GM08714 (cell line): ENCODE results near the gene PEX14.

Experiments
- H3K4me3 ChIP-seq: fragments of 200-500 bp; sonication (Bioruptor generic); 2 replicates; pipeline ENCODE4 v1.5.1; 2014; ENCODE audit warnings: mild to moderate bottlenecking, low read length, inconsistent platforms
- ZNF274 ChIP-seq: IDR thresholded peaks from 2 replicates; pipeline ENCODE4 v1.6.1; 2012; ENCODE audit warnings: mild to moderate bottlenecking, low read depth, low read length

Gene PEX14

DNA sequence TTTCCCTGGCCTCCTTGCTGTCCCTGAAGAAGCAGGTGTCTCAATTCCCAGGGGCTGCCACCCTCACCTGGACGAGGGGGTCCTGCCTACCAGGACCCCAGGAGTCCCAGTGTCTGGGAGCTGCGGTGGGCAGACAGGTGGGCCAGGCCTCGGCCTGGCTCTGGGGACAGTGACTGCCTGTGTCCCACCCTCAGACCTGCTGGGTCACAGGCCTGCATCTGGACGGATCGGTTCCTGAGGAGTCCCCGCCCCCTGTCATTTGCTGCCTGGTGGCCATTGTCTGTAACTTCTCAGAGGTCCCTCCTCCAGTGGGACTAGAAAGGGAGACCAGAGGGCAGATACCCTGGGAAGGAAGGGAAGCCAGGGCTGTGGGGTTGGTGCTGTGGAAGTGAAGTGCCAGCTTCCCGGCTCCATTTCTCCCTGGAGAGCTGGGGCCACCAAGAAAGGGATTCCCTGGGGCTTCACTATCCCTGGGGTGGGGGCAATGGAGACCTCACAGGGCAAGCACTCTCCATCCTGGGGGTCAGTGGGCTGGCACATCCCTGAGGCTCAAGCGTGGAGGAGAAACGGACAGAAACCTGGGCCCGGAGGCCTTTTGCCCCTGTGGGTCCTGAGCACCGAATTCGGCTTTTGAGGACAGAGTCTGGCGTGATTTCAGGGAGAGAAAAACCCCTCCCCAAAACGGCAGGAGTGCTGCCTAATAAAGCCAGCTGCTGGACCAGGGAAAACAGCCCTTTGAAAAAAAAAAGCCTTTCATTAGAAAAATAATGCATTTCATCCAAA is 157.3 kb downstream of the PEX14 start:
- TF ChIP-seq ZNF274: no peak
- no peak overlapping the region for H3K4me3 ChIP-seq

- no peak overlapping the region for H3K4me3 ChIP-seq
- no peak for TF ChIP-seq ZNF274
Measured at GRCh38 chr1:10632691-10633090, 157.9 kb downstream of the PEX14 start.

DNA sequence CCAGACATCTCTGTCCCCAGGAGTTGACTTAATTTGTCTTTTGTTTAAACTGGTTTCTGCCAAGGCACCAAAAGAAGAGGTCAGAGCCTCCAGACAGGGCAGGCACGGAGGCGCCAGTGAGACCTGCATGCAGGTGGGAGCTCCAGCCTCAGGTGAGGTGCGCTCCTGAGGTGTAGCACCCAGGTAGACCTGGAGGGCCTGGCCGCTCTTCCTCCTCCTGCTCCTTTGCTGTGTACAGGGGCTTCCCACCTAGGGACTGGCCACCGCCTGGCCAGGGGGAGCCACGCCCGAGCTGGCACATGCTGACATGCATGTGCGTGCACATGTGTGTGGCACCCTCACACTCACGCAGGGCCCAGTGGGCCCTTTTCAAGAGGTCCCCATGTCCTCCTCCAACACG is 158.7 kb downstream of the PEX14 start:
- TF ChIP-seq ZNF274: no peak
- H3K4me3 ChIP-seq: no peak overlapping the region

DNA sequence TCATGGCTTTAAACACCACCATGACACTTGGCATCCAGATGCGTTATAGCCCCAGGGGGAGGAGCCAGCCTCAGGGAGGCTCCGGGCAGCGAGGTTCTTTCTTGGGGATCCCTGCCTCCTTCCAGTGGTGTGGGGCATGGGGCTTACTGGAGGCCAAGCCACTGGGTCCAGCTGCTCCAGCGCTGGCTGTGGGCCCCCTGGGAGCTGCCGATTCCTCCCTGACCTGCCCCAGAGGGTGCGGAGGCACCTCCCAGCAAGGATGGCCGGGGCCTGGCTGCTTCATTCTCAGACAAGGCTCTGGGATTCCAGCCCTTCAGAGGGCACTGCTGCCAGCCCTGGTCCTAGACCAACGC is 159.3 kb downstream of the PEX14 start:
- TF ChIP-seq ZNF274: no peak
- no peak overlapping the region for H3K4me3 ChIP-seq

DNA sequence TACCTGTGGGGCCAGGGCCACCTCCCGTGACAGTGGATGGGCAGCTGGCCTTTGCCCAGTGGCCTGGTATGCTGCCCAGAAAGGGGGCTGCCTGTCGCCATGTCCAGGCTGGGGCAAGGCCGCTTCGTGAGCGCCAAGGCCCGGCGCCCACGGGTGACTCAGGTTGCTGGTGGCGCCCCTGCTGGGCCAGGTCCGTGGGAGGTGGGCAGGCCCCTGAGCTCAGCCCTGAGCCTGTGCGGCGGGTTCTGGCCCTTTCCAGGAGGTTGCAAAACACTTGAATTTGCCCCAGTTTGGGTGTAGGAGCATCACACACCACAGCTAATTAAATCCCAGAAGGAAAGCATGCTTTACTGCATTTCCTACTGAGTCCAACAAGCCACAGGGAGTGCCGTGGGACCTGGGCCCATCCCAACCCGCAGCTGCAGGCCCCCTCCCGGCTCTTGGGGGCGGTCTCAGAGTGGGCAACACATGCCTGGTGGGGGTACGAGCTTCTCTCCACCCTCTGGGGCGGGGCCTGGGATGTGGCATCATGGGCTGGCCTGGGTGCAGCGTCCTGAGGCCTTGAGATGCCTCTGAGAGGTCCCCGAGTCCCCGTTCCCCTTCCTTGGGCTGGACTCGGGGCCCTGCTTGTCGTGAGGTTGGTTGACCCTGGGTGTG is 159.8 kb downstream of the PEX14 start:
- no peak overlapping the region for H3K4me3 ChIP-seq
- no peak for TF ChIP-seq ZNF274

GRCh38 chr1:10635085-10635896 is 160.5 kb downstream of the PEX14 start:
- H3K4me3 ChIP-seq: no peak overlapping the region
- no peak for TF ChIP-seq ZNF274

GRCh38 chr1:10635992-10636391 is 161.2 kb downstream of the PEX14 start:
- TF ChIP-seq ZNF274: no peak
- H3K4me3 ChIP-seq: no peak overlapping the region

DNA sequence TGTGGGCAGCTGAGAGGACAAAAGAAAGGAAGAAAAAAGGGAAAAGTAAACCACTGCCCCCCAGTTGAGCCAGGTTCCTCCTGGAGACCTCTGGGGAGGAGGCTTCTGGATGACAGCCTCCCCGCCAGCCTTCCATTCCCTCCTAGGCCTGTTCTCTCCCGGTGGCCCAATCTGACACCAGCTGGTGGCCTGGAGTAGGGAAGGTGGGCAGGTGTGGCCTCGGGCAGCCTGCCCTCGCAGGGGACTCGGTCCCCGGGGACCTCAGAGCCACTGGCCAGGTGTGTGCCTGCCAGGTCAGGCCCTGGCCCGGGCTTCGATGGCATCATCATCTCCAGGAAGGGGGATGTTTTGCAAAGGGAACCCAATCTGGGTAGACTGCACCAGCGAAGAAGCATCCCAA is 162.7 kb downstream of the PEX14 start:
- no peak for TF ChIP-seq ZNF274

GRCh38 chr1:10637834-10638558 is 163.2 kb downstream of the PEX14 start:
- TF ChIP-seq ZNF274: no peak
- H3K4me3 ChIP-seq: no peak overlapping the region

More for the DNA sequence above, 162.7 kb downstream of the PEX14 start:
- no peak overlapping the region for H3K4me3 ChIP-seq

DNA sequence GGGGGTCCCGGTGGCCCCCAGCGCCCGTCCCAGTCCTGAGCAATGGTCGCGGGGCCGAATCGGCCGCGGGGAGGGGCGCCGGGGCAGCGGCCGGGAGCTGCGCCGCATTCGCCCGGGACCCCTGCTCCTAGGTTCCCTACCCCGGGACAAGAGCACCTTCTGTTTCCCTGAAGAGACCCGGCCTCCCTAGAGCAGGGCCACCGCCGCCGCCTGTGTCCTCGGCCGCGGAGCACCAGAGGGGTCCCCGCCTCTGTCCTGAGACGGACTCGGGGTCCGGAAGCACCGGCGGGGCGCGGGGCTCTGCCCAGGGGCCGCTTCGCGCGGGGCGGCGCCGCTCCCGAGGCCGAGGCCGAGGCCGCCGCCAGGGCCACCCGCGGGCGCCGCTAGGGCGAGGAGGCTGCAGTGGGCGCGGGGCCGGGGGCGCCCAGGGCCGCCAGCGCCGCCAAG is 163.8 kb downstream of the PEX14 start:
- no peak for TF ChIP-seq ZNF274
- no peak overlapping the region for H3K4me3 ChIP-seq

DNA sequence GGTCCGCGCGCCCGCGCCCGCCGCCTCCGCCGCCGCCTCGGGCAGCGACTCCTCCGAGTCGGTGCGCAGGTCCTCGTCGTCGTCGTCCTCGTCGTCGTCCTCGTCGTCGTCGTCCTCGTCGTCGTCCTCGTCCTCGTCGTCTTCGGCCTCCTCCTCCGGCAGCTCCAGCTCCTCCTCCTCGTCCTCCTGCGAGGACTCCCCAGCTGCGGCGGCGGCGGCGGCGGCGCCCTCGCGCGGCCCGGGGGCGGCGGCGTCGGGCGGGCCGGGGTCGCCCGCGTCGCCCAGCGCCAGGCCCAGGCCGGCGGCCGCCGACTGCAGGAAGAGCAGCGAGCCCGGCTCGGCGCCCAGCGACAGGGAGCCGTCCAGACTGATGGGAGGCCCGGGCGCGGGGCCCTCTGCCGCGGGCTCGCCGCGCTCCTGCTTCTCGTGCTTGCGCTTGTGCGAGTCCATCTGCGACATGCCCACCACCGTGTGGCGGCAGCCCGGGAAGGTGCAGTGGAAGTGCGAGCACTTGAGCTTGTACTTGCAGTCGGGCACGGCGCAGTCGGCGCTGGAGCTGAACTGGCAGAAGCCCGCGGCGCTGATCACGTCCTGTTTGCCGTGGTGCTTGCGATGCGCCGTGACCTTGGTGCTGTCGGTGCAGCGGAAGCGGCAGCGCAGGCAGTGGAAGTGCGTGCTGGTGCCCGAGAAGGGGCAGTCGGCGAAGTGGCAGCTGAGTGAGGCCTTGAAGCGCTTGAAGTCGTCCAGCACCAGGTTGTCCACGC is 164.4 kb downstream of the PEX14 start:
- no peak for TF ChIP-seq ZNF274
- H3K4me3 ChIP-seq: no peak overlapping the region

DNA sequence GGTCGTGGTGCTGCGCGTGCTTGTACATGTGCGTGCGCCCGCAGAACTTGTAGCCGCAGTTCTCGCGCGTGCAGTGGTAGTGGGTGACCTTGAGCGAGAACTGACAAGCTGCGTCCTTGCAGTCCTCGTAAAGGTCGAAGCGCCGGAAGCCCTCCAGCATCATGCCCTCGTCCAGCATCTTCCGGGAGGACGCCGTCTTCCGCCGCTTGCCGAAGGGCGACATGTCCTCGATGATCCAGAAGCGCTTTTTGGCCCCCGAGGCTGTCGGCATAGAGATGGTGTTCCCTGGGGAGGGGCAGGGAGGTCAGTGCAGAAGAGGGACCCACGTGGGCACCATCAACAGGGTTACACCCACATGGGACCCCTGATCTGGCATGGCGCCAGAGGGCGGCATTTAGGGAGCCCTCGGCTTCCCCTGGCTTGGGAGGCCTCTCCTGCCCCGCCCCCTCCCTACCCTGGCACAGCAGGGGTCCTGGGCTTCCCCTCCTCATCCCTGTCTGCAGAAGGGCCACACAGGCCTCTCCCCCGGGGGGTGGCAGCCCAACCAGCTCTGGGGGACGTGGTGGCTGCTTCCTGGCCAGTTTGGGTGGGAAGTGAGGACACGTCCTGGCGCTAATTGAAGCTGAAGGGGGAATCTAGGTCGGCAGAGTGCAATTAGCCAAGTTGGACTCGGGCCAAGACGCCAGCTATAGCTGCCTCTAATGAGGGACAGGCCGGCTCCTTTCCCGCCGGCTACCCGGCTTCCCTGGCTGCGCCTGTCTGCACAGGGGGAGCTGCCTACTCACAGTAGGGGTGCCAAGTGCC is 165.2 kb downstream of the PEX14 start:
- no peak overlapping the region for H3K4me3 ChIP-seq
- TF ChIP-seq ZNF274: no peak
